ENCODE measurements around the gene LACTBL1.
"Not testable (repeated sequence)": the region's sequence is repeated elsewhere in the genome, so short reads cannot be mapped to it uniquely, and the experiment has no call there.

The LACTBL1 gene

DNA sequence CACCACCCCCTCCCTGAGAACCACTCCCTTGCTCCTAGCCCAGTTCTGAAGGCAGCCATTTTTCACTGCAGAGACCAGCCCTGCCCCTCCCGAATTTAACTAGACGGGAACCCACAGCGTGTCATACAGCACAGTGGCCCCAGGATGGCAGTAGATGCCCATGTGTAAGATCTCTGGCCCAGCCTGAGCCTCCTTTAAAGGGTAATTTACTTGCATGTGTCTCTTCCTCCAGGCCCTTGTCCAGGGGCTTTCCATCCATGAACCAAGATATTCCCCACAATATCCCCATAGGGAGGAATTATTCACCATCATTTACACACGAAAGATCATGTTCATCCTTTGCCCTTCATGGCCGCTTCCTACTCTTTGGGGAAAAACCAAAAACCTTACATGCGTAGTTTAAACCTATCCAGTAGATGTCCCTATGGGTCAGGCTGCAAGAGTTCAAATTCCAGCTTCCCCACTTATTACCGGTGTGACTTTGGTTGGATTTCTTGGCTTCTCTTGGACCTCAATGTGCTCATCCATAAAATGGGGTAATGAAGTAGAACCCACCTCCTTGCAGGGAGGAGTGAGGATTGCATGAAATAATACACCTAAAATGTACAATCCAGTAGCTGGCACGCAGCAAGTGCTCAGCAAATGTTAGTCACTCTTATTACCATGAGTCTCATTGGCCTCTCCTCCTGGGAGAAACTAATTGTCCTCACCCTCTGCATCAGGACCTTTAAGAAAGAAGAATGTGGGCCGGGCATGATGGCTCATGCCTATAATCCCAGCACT is 4.0 kb upstream of the LACTBL1 start:
- peak; percentile 20 to 21 for DNase-seq (ENCODE audit: low read depth in 2 of 2)

DNA sequence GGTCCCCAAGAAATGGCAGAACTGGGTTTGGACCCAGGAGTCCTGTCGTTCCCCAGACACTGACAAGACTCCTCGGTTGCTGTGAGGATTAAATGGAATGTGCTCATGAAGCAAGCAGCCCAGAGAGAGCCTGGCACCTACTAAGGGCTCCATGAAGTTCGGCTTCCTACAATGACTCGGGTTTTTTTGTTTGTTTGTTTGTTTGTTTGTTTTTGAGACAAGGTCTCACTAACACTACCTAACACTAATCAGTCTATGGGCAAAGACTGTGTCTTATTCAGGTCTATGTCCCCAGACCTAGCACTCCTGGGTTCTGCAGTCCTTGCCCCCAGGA is 3.4 kb upstream of the LACTBL1 start:
- no peak for DNase-seq (ENCODE audit: low read depth in 2 of 2)

DNA sequence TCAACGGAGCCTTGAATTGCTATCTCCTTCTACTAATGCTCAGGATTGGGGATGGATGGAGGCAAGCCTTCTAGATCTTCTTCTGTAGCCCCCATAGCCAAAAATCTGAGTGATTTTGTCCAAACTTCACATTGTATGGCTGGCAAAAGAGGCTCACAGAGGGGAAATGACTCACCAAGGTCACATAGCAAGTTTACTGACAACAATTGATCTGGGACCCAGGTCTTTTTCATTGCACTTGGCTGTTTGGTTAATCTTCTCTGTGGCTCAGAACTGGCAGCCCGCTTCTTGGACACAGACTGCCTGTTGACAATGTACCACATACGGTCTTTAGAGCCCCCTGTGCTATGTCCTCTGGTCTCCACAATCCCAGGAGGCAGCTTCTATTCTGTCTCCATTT is 3.0 kb upstream of the LACTBL1 start:
- no peak for DNase-seq (ENCODE audit: low read depth in 2 of 2)

DNA sequence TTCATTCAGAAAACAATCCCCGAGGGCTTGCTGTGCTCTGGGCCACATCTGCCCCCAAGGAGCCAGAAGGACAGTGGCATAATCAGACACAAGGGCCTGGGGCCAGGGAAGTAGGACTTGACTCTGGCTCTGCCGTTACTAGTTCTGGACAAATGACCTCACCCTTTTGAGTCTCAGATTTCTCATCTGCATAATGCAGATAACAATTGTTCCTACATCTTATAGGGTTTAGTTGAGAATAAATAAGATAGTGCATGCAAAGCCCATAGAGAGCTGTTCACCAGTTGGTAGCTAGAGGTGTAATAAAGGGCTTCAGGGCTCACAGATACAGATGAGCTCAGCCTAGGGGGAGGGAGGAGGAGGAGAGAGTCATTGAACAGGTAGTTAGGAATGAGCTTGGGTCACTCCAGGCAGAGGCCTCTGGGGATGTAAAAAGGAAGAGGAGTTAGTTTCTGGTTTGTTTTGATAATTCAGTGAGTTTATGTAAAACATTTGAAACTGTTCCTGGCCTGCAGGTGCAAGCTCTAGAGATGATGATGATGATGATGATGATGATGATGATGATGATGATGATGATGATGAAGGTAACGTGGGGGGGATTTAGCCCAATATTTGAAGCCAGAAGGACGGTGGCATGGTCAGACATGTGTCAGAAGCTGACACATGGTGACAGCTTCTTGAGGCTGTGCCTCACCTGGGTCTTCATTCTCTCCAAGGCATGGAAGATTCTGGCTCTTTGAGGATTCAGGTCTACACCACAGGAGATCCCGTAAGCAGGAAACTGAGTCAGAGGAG is 858 bp downstream of the LACTBL1 start:
- DNase-seq (ENCODE audit: low read depth in 2 of 2), result no peak

DNA sequence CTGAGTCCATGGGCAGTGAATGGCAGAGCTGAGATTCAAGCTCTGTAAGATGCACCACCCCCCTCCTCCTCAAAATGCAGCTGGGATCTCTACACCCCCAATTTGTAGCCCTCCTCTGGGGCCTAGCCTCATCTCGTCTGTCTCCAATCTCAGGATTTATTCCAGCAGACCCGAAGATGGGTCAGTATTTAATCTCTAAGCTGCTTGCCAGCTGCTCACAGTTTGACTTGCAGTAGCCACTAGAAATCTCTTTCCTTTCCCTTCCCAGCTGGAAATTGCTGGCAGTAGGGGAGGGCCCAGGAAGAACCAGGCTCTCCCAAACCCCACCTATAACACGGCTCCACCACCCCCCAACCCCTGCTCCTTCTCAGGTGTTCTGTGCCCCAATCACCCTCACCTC is 1.5 kb downstream of the LACTBL1 start:
- no peak for DNase-seq (ENCODE audit: low read depth in 2 of 2)

DNA sequence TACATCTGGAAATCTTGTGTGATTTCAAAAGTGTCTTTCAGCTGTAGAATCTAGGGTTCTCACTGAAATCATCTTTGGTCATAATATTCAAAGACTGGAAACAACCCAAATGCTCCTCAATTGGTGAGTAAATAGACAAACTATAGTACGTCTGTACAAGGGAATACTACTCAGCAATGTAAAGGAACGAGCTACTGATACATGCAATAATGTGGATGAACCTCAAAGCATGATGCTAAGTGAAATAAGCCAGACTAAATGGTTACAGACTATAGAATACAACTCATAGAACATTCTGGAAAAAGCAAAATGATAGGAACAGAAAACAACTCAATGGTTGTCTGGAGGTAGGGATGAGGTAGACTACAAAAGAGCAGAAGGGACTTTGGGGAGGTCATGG is 2.6 kb downstream of the LACTBL1 start:
- no peak for DNase-seq (ENCODE audit: low read depth in 2 of 2)

DNA sequence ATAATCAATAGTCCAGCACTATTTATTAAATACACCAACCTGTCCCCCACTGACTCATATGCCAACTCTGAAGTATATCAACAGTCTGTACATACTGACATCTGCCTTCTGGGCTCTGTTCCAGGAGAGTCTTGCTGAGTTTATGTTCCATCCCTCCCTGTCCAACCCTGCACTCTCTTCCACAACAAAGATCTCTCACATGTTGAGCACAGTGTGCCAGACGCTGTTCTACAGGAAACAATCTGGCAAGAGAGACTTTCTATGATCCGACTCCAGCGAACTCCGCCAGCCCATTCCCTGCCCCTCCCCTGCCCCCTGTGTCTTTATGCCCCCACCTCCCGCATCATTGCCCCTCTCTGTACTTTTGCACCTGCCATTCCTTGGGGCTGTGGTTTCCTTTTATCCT is 3.4 kb downstream of the LACTBL1 start:
- DNase-seq (ENCODE audit: low read depth in 2 of 2), result no peak

DNA sequence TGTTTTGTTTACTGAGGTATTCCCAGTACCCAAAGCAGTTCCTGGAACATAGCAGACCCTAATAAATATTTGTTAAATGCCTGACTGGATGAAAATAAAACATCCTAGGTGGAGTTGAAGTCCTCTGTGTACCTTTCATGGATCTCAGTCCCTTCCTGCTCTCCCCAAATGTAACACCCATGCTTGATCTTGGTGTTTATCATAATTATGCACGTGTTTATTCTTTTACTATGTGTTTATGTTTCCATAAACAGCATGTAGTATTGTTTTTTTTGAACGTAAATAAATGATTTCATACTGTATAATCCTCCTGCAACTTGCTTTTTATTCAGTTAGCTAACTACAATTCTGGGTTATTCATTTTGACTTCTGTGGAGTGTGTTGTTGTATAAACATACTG is 4.8 kb downstream of the LACTBL1 start:
- no peak for DNase-seq (ENCODE audit: low read depth in 2 of 2)

DNA sequence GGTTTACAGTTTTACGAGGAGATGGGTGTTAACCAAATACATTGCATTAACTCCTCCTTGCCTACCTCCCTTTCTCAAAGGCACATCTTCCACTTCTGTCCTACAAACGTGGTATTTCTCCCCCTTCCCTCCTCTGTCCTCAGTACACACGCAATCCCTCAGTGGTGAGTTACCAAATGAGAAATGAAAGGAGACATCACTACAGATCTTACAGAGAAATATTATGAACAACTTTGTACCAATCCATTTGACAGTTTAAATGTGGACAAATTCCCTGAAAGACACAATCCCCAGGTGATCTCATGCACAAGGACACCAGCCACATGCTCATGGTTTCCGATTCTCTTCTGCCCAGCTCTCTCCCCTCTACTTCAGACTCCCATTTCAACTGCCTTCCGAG is 6.4 kb downstream of the LACTBL1 start:
- DNase-seq (ENCODE audit: low read depth in 2 of 2), result no peak

DNA sequence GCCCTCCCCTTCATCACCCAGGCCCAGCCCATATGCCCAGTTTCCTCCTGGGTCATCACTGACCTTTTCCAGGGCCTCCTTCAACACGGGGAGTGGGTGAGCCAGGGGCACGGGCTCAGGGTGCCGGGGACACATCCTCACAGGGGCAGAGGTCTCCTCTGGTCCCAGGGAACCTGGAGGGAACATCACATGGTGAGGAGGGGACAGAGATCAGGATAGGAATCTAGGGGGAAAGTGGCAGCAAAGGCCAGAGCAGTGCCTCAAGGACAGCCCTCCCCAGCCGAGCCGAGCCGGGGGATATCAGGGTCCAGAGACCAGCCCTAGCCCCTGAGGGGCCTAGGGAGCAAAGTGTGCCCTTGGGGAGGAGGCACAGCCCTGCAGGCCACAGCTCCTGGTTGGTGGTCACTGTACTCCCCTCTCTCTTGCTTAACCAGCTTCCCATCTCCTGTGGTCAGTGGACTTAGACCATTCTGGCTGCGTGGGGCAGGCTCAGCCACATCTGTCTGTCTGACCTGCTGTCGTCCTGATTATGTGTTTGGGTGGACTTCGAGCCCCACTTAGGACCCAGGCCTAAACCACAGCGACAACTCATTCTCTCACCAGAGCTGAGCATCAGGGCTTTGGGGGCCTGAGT is 9.5 kb downstream of the LACTBL1 start:
- DNase-seq (ENCODE audit: low read depth in 2 of 2), result no peak

DNA sequence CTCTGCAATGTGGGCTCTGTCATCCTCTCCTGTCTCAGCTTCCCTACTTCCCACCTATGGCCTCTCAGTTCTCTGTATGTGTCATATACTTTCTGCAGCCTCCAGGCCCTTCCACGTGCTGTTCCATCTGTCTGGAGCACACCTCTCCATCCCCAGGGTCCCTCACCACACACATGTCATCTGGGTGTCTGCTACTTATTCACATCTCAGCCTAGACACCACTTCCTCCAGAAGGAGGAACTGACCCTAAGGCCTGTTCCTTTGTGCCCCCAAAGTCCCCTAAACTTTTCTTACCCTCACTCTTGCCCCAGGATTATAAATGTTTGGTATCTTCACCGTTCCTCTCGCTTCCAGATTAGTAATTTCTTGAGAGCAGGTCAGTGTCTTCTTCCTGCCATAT is 10.1 kb downstream of the LACTBL1 start:
- DNase-seq (ENCODE audit: low read depth in 2 of 2), result no peak

DNA sequence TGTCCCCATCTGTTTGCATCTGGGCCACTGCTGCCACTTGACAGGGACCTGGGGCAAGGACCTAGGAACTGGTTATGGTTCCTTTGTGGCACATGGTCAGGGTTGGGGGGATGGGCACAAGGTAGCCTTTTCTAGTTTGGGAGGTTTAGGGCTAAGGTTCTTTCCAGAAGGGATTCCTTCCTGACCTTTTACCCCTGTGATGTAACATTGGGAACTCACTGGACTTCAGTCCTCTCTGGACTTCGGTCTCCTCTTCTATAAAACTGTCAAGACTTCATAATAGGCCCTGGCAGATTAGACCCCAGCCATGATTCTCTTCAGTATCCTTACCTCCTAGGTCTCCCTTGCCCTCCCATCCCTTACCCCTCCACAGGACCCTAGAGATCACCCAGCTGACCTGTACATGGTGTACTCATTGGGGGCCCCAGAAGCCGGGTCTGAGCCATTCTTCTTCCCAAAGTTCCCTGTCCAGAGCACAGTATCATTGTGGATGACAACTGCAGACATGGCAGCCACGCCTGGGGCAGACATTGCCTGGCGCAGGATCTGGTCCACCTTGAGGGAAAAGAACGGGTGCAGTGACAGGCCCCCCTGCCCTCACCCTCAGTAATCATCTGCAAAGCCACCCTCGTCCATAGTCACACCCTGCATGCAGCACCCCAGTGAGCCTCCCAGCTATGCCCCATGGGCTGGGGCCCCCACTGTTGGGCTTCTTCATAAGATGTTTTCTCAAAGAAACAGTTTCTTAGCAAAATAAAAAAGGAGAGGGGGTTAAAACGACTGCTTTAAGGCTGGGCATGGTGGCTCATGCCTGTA is 12.9 kb downstream of the LACTBL1 start:
- no peak for DNase-seq (ENCODE audit: low read depth in 2 of 2)

DNA sequence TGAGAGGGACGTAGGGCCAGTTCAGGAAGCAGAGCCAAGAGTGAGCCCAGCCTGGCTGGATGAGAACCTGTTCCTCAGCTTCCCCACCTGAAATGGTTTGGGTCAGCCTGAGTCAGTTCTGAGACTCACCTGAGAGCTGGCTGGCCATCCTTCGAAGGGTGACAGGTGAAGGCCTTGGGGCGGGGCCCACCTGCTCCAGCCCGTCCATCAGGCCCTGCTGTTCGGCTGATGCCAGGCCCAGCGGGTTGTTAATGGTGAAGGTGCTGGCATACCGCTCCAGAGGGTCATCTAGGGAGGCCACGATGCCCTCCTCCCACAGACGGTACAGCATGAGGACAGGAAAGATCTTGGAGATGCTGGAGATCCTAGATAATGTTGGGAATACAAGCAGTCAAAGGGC is 14.1 kb downstream of the LACTBL1 start:
- DNase-seq (ENCODE audit: low read depth in 2 of 2), result no peak

DNA sequence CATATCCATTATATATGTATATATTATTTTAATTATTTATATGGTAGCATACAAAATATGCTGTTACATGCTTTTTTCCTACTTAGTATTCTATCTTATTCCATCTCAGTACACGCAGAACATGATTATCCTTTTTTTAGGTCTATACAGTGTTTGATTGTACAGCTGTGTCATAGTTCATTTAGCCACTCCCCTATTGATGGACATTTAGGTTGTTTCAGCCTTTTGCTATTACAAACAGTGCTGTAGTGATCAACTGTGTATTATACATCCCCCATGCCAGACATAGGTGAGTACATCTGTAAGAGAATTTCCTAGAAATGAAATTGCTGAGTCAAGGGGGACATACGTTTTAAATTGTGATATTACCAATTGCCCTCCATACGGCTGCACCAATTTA is 15.6 kb downstream of the LACTBL1 start:
- DNase-seq (ENCODE audit: low read depth in 2 of 2), result no peak

DNA sequence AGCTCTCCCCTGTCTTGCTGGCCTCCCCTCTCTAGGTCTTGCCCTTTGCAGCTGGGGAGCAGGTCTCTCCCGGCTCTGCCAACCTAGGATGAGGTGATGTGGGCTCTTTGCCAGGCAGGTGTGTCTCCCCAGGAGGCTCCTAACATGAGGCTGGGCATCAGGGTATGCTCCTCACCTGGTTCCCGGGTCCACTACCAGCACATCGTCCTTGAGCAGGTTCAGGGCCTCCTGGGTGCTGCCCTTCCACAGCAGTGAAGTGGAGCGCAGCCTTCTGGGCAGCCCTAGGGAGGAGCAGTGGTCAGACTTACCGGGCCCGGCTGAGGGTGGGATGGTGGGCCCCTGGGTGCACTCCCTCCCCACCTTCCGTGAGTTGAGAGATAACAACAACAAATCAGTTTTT is 17.5 kb downstream of the LACTBL1 start:
- DNase-seq (ENCODE audit: low read depth in 2 of 2), result no peak

DNA sequence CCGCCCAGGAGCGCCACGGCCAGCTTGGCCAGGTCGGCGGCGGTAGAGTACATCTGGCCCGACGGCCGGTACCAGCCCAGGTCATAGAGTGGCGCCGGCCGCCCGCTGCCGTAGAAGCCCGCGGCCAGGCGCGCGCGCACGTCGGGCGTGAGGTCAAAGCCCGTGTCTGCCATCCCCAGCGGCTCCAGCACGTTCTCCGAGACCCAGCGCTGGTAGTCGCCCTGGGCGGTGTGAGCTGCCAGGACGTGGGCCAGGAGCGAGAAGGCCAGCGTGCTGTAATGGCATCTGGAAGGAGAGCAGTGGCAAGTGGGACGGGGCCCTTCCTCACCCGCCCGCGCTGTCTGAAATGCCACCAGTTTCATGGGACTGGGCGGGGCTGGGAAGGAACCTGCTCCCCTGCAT is 18.9 kb downstream of the LACTBL1 start:
- DNase-seq (ENCODE audit: low read depth in 2 of 2), result no peak

DNA sequence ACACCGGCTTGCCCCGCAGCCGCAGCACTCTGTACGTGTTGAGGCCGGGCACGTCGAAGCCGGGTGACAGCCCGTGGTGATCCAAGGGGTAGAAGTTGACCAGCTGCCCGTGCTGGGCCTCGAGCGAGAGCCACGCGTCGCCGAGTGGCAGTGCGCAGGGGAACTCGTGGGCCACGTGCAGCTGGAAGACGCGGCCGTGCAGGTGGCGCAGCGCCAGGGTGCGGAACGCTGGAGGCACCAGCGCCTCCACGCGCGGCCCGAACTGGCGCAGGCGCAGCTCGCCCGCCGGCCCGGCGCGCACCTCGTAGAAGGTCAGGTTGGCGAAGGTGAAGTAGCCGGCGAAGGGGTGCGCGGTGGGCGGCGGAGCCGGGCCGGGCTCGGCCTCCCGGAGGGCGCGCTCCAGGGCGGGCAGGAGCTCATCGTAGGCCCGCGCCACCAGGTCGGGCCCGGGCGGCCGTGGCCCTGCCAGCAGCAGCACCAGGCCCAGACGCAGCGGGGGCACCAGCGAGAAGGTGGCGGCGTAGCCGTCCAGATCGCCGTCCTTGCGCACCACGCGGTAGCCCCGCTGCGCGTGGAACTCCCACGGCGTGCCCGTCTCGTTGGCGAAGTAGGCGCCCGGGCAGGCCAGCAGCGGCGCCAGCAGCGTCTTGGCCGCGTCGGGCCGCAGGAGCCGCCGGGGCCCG is 19.5 kb downstream of the LACTBL1 start:
- no peak for DNase-seq (ENCODE audit: low read depth in 2 of 2)

DNA sequence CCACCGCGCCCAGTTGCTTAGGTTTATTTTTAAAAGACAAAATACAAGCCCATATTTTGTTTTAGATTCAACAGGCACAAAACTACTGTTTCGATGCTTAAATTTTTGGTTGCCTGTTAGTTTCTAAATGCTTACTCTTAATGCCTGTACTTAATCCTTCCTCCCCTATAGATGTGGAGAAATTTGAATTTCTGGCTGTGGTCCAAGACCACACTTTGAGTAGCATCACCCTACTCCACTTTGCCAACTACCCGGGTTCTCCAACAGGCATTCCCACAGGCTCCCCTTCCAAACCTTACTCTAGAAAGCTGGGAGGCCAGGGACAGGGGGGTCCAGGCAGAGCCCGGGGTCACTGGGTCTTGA is 20.0 kb downstream of the LACTBL1 start:
- no peak for DNase-seq (ENCODE audit: low read depth in 2 of 2)

DNA sequence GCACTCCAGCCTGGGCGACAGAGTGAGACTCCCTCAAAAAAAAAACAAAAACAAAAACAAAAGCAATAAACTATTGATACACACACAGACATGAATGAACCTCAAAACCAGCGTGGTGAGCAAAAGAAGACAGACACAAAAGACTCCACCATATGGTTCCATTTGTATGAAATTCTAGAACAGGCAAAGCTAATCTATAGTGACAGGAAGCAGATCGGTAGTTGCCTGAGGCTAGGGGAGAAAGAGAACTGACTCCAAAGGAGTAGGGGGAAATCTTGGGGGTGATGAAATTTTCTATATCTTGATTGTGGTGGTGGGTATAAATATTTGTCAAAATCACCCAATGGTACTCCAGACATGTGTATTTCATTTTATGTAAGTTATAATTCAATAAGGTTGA is 20.9 kb downstream of the LACTBL1 start:
- DNase-seq (ENCODE audit: low read depth in 2 of 2), result no peak

DNA sequence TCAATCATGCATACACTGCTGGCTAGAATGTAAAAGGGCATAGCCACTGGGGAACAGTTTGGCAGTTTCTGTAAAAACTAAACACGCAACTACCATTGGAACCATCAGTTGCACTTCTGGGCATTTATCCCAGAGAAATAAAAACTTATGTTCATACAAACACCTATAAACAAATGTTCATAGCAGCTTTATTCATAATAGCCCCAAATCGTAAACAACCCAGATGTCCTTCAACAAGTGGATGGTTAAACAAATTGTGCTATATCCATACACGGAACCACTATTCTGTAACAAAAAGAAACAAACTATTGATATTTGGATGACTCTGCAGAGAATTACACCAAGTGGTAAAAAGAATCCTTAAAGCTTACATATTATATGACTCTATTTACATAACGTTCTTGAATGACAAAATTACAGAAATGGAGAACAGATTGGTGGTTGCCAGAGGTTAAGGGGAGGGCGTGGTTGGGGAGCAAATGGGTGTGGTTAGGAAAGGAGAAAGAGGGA is 22.8 kb downstream of the LACTBL1 start:
- DNase-seq (ENCODE audit: low read depth in 2 of 2), result no peak

DNA sequence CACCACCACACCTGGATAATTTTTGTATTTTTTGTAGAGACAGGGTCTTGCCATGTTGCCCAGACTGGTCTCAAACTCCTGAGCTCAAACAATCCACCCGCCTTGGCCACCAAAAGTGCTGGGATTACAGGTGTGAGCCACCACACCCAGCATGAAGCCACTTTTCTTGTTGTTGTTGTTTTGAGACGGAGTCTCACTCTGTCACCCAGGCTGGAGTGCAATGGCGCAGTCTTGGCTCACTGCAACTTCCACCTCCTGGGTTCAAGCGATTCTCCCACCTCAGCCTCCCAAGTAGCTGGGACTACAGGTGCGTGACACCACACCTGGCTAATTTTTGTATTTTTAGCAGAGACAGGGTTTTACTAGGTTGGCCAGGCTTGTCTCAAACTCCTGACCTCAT is 27.5 kb downstream of the LACTBL1 start:
- not testable (repeated sequence) for DNase-seq (ENCODE audit: low read depth in 2 of 2)

All from stimulated activated CD8-positive, alpha-beta memory T cell treated with anti-CD3 and anti-CD28 coated beads, Interleukin-15, amount 100 ng/mL, for 48 hours (primary cell).